IMR-90 (cell line): ENCODE data around the gene COLQ. TPM values are rescaled to one million over a fixed set of nuclear protein-coding genes. Genes with fewer than 3 reads are reported as not detected.

Source experiments
- ATAC-seq: fragments of 200-7000 bp; cut with Tn5 transposase; 2 replicates; pipeline ENCODE4 v1.9.1; 2020; ENCODE audit warnings: low read depth, mild to moderate bottlenecking, moderate library complexity
- BruUV-seq: library from RNA; stranded (reverse); fragments of 400-500 nt; replicated peaks from 2 replicates; lab custom pipeline; 2021; lab: Mats Ljungman, UMichigan
- CTCF ChIA-PET: fragments of 300-600 bp; formaldehyde crosslinking; extraction: SDS; loops from one replicate; lab custom pipeline; 2021; ENCODE audit warnings: antibody characterized with exemption; lab: Yijun Ruan, JAX
- POLR2A ChIA-PET: fragments of 300-600 bp; sonication (Branson Sonifier 250); formaldehyde crosslinking; loops from one replicate; lab custom pipeline; 2022; ENCODE audit warnings: antibody characterized with exemption; ENCODE audit not compliant: unreplicated experiment; lab: Charles Lee
- DNase-seq: peaks from one replicate; pipeline ENCODE4 v3.0.0; 2013
- H2AFZ ChIP-seq: replicated peaks from 2 replicates; pipeline ENCODE3; 2013; ENCODE audit warnings: low read length, mild to moderate bottlenecking; ENCODE audit not compliant: poor library complexity
- H2AK5ac ChIP-seq: 2 replicates; pipeline ENCODE4 v1.6.1; 2013; ENCODE audit warnings: low read depth, low read length, inconsistent platforms
- H2AK9ac ChIP-seq: replicated peaks from 2 replicates; pipeline ENCODE3; 2013; ENCODE audit warnings: mild to moderate bottlenecking, low read depth, low read length, moderate library complexity; ENCODE audit not compliant: poor library complexity
- H2BK120ac ChIP-seq: 2 replicates; pipeline ENCODE4 v1.6.1; 2013; ENCODE audit warnings: low read depth, low read length, inconsistent platforms
- H2BK15ac ChIP-seq: 3 replicates; pipeline ENCODE4 v1.6.1; 2013; ENCODE audit warnings: low read depth, low read length, inconsistent platforms
- H2BK20ac ChIP-seq: 2 replicates; pipeline ENCODE4 v1.6.1; 2013; ENCODE audit warnings: low read depth, mild to moderate bottlenecking, inconsistent platforms, low read length, moderate library complexity
- H2BK5ac ChIP-seq: 2 replicates; pipeline ENCODE4 v1.6.1; 2013; ENCODE audit warnings: mild to moderate bottlenecking, low read depth, low read length, inconsistent platforms; ENCODE audit not compliant: poor library complexity, severe bottlenecking
- H3K14ac ChIP-seq: replicated peaks from 2 replicates; pipeline ENCODE4 v1.6.1; 2013; ENCODE audit warnings: low read depth, low read length, inconsistent platforms
- H3K18ac ChIP-seq: 2 replicates; pipeline ENCODE4 v1.6.1; 2013; ENCODE audit warnings: low read depth, low read length, control low read depth
- H3K23ac ChIP-seq: 2 replicates; pipeline ENCODE4 v1.6.1; 2013; ENCODE audit warnings: low read depth, low read length, inconsistent platforms
- H3K27ac ChIP-seq: 2 replicates; pipeline ENCODE4 v1.5.1; 2013; ENCODE audit warnings: mild to moderate bottlenecking, control low read depth, low read length; ENCODE audit not compliant: insufficient read depth
- H3K27me3 ChIP-seq: 2 replicates; pipeline ENCODE4 v1.6.1; 2013; ENCODE audit warnings: low read length; ENCODE audit not compliant: control insufficient read depth, insufficient read depth
- H3K36me3 ChIP-seq: 2 replicates; pipeline ENCODE4 v1.6.1; 2013; ENCODE audit warnings: low read length, mixed read lengths; ENCODE audit not compliant: control insufficient read depth, insufficient read depth
- H3K4ac ChIP-seq: 2 replicates; pipeline ENCODE4 v1.6.1; 2013; ENCODE audit warnings: low read depth, low read length, inconsistent platforms
- H3K4me1 ChIP-seq: 2 replicates; pipeline ENCODE4 v1.6.1; 2013; ENCODE audit warnings: low read length, mixed read lengths; ENCODE audit not compliant: control insufficient read depth, insufficient read depth
- H3K4me2 ChIP-seq: 2 replicates; pipeline ENCODE4 v1.6.1; 2013; ENCODE audit warnings: low read depth, mild to moderate bottlenecking, control low read depth, low read length, moderate library complexity
- H3K4me3 ChIP-seq: 2 replicates; pipeline ENCODE4 v1.5.1; 2013; ENCODE audit warnings: low read depth, mild to moderate bottlenecking, control low read depth, low read length, moderate library complexity; ENCODE audit not compliant: insufficient read depth
- H3K56ac ChIP-seq: 2 replicates; pipeline ENCODE4 v1.6.1; 2013; ENCODE audit warnings: low read length, inconsistent platforms; ENCODE audit not compliant: insufficient read depth; ENCODE audit errors: extremely low read depth
- H3K79me1 ChIP-seq, 2 experiments: 2 replicates each; pipeline ENCODE4 v1.6.1; 2013; ENCODE audit warnings: low read length in 2 of 2, inconsistent platforms in 1 of 2, low read depth in 1 of 2
- H3K9ac ChIP-seq: 2 replicates; pipeline ENCODE4 v1.6.1; 2013; ENCODE audit warnings: low read depth, low read length, control low read depth
- H3K9me1 ChIP-seq: 2 replicates; pipeline ENCODE4 v1.6.1; 2013; ENCODE audit warnings: low read length, inconsistent platforms; ENCODE audit not compliant: insufficient read depth
- H3K9me3 ChIP-seq: 2 replicates; pipeline ENCODE4 v1.6.1; 2013; ENCODE audit warnings: low read length; ENCODE audit not compliant: control insufficient read depth, insufficient read depth
- H4K20me1 ChIP-seq: 2 replicates; pipeline ENCODE4 v1.6.1; 2013; ENCODE audit warnings: low read length, inconsistent platforms; ENCODE audit not compliant: insufficient read depth
- H4K5ac ChIP-seq: 2 replicates; pipeline ENCODE4 v1.6.1; 2013; ENCODE audit warnings: mild to moderate bottlenecking, low read depth, low read length, control low read depth
- H4K8ac ChIP-seq, 2 experiments: 2 replicates each; pipeline ENCODE4 v1.6.1; 2013; ENCODE audit warnings: low read depth in 2 of 2, low read length in 2 of 2, control low read depth in 1 of 2, inconsistent platforms in 1 of 2
- H4K91ac ChIP-seq: 2 replicates; pipeline ENCODE4 v1.6.1; 2013; ENCODE audit warnings: low read depth, low read length, inconsistent platforms; ENCODE audit not compliant: insufficient read depth
- BHLHE40 ChIP-seq: fragments of 150-350 bp; IDR thresholded peaks from 2 replicates; pipeline ENCODE4 v1.6.1; 2016; ENCODE audit warnings: mild to moderate bottlenecking, low read depth, low read length
- RCOR1 ChIP-seq: IDR thresholded peaks from 2 replicates; pipeline ENCODE4 v1.6.1; 2012; ENCODE audit warnings: mild to moderate bottlenecking, low read length, improper control_type of control experiment; ENCODE audit not compliant: insufficient replicate concordance
- WGBS, 2 experiments: methylation state at CpG; one replicate each; pipeline versions ENCODE4 v1.1.5 to v1.1.7; 2013; ENCODE audit warnings: missing lambda C conversion rate in 2 of 2; ENCODE audit not compliant: insufficient read length in 1 of 2; ENCODE audit errors: extremely low coverage in 2 of 2; 5-methylcytosine and 5-hydroxymethylcytosine counted together
- dilution Hi-C: fragments of 300-500 bp; cut with HindIII; formaldehyde crosslinking; loops from one replicate; pipeline ENCODE4 v1.14.3; 2018; ENCODE audit warnings: low sequenced_read_pairs; ENCODE audit not compliant: unreplicated experiment
- in situ Hi-C: fragments of 300-500 bp; cut with MboI; formaldehyde crosslinking; loops from 3 replicates; pipeline ENCODE4 v1.14.3; 2019; ENCODE audit warnings: low sequenced_read_pairs, inconsistent platforms, mixed read lengths
- intact Hi-C: fragments of 100-400 bp; cut with micrococcal nuclease; formaldehyde crosslinking; loops from 2 replicates; pipeline ENCODE4 v1.10.0; 2022
- polyA plus RNA-seq, 3 experiments: library from polyadenylated mRNA; depleted of rRNA; stranded (reverse); fragments of >200 nt; gene quantifications; 2 replicates each; pipeline ENCODE4 v1.2.3, GENCODE V29; 2012; ENCODE audit warnings: low replicate concordance in 1 of 3
- total RNA-seq: library from RNA; depleted of rRNA; stranded (reverse); fragments of >200 nt; gene quantifications from 2 replicates; pipeline ENCODE4 v1.2.3, GENCODE V29; 2012

COLQ gene
- total and polyA plus RNA-seq, 2 of the 4 experiments (the other 2 are of a cell fraction) = 0.18 to 0.65 TPM

GRCh38 chr3:15491143-15491542, 30.4 kb downstream of the COLQ start:
- Histone ChIP-seq H3K4me2 (no peak overlapping the region), H2BK15ac (no peak overlapping the region), H2BK20ac (no peak overlapping the region), H2AK5ac (no peak overlapping the region), H3K36me3 (no peaks in the 10 kb centered on the region), H3K4me1 (no peaks in the 10 kb centered on the region), H2BK120ac (no peak overlapping the region), H3K23ac (no peak overlapping the region), H3K27ac (no peak overlapping the region), H3K79me1 (no peaks in the 10 kb centered on the region), H3K4ac (no peak overlapping the region), H4K91ac (no peak overlapping the region), H3K14ac (no peak overlapping the region), H2AK9ac (no peak overlapping the region), H3K56ac (no peak overlapping the region), H3K9me1 (no peaks in the 10 kb centered on the region), H3K18ac (no peak overlapping the region), H2BK5ac (no peak overlapping the region), H3K4me3 (no peak overlapping the region), H4K5ac (no peak overlapping the region), H4K8ac (no peak overlapping the region), H3K9me3 (no peaks in the 10 kb centered on the region), H3K9ac (no peak overlapping the region), H3K27me3 (no peaks in the 10 kb centered on the region), H2AFZ (no peak overlapping the region), H4K20me1 (no peaks in the 10 kb centered on the region)
- DNase-seq (no peak), ATAC-seq (no peak)
- WGBS, 2 experiments = 72% methylated on average over 3 of the region's 8 CpGs; no CpG with 5 or more reads in 1 of the 2 experiments
- TF ChIP-seq RCOR1 (no peak), BHLHE40 (no peak)
- intact Hi-C loops (no loop called here), dilution Hi-C loops (no loop called here), in situ Hi-C loops (no loop called here)
- POLR2A ChIA-PET = no interaction called here
- CTCF ChIA-PET = interaction anchor here (1.1 kb wide), 1 partner anchor 30 kb away, joined by 3 read pairs; no protein-coding TSS in a partner anchor
- BruUV-seq = no TSS peak
